ENCODE measurements around the gene UGT2A3.
"Not testable (repeated sequence)": the region's sequence is repeated elsewhere in the genome, so short reads cannot be mapped to it uniquely, and the experiment has no call there.

The UGT2A3 gene

DNA sequence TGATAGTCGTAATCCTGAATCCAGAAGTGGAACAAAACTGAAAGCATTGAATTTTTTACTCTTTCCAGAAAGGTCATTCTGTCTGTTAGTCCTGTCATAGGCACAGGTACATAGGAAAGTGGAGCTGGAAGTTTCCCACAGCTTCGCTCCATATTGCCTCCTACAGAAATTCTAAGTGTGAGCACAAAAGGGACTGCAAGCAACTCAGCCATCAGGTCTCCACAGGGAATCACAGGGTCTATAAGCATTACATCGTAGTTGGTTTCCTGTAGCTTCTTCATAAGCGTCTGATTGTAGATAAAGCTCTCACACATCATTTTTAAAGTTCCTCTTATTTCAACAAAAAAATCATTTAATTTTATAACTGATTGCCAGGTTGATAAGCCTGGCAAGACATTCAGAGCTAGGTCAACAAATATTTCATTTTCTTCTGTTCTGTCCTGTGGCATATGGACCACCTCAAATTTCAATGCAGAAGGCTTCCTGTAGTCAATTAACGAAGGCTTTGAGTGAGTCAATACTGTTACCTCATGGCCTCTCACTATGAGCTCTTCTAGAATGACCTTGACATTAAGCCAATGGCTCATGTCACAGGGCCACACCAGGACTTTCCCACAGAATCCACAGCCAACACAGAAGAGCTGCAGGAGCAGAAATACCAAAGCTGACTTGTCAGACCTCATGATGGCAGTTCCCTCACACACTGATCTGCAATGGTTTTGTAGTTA lies at the start of gene UGT2A3:
TSS of gene UGT2A3 (minus strand) at position 727 of the 728 bp plus-strand sequence. CDS start at position 683, 44 bp downstream.
- no peak for DNase-seq

- no peak for DNase-seq
Observed at GRCh38 chr4:68997040-68997439, 45.4 kb upstream of the UGT2A3 start.

DNA sequence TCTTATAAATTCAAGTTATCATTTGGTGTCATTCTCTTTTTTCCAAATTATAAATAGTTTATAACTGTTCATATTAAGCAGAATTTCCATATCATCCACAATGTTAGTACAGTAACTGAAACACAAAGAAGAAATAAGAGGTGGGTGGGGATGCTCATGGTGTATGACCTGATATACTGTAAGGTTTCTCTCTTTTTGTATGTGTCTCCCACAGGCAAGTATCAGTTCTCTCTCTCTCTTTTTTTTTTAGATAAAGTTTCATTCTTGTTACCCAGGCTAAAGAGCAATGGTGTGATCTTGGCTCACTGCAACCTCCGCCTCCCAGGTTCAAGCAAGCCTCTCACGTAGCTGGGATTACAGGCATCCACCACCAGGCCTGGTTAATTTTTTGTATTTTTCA lies 43.7 kb upstream of the UGT2A3 start:
- DNase-seq = no peak

GRCh38 chr4:68987007-68987406 lies 35.4 kb upstream of the UGT2A3 start:
- no peak for DNase-seq

- no peak for DNase-seq
Observed at GRCh38 chr4:68985442-68985841, 33.8 kb upstream of the UGT2A3 start.

DNA sequence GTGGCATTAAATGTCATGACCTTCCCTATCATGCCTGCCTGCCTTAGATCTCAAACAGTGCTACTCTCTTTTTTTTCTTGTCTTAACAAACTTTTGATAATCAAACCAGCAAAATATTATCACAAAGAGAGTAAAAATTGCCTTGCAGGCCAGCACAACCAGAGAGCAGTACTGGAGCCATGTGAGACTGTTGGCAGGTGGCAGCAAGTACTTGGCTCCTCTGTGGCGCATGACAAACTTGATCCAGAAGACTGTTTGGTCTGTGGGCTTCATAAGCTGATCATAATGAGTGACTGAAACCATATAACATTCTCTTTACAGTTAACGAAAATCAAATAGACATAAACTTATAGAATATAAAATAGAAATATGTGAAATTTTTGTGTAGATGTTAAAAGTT lies 33.3 kb upstream of the UGT2A3 start:
- DNase-seq = no peak

GRCh38 chr4:68963374-68963773 lies 11.8 kb upstream of the UGT2A3 start:
- DNase-seq = no peak

- DNase-seq = no peak
Observed at GRCh38 chr4:68962868-68963267, 11.3 kb upstream of the UGT2A3 start.

DNA sequence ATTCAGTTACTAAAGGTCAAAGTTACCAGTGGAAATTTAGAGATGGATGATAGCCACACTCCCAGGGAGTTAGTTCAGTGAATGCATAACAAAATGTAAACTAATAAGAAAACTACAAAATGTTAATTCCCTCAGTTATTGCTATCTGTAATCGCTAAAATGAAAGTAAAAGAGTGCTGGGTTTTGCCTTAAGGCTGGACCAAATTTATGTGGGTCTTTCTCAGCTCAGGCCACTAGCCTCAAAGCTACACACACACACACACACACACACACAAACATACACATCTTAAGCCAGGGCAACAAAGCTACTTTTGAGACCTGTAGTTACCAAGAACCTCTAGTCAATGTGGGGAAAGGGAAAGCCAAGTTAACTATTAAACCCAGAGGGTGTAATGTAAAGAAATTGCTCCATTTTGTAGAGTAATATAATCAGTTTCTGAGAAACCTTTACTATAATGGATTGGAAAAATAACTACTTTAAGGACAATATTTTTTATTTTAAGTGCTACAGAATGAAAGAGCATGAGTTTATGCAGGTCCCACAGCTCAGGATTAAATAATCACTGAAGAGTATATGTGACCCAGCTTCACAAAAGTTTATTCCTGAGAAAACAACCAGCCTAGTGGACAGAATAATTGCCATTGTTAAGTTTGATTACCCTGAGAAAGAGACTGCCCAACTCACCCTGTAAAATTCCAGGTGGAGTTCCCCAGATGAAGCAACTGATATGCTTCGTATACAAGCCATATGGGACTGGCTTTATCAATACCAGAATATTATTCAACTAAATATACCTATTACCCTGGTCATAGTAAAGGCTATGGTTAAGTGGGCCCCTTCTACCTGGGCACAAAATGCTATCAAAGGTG lies 8.9 kb upstream of the UGT2A3 start:
- no peak for DNase-seq

DNA sequence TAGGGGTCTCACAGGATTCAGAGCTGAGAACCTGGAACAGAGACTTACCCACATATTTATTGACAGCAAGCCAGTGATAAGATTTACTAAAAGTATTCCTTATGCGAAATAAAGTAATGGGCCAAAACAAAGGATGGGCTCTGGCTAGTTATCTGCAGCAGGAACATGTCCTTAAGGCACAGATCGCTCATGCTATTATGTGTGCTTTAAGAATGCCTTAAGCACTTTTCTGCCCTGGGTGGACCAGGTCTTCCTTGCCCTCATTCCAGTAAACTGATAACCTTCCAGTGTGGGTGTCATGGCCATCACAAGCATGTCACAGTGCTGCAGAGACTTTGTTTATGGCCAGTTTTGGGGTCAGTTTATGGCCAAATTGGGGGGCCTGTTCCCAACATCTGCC lies 7.5 kb upstream of the UGT2A3 start:
- DNase-seq = not testable (repeated sequence)

GRCh38 chr4:68954126-68954525 lies 2.5 kb upstream of the UGT2A3 start:
- no peak for DNase-seq

- no peak for DNase-seq
Observed at GRCh38 chr4:68953056-68953596, 1.5 kb upstream of the UGT2A3 start.

DNA sequence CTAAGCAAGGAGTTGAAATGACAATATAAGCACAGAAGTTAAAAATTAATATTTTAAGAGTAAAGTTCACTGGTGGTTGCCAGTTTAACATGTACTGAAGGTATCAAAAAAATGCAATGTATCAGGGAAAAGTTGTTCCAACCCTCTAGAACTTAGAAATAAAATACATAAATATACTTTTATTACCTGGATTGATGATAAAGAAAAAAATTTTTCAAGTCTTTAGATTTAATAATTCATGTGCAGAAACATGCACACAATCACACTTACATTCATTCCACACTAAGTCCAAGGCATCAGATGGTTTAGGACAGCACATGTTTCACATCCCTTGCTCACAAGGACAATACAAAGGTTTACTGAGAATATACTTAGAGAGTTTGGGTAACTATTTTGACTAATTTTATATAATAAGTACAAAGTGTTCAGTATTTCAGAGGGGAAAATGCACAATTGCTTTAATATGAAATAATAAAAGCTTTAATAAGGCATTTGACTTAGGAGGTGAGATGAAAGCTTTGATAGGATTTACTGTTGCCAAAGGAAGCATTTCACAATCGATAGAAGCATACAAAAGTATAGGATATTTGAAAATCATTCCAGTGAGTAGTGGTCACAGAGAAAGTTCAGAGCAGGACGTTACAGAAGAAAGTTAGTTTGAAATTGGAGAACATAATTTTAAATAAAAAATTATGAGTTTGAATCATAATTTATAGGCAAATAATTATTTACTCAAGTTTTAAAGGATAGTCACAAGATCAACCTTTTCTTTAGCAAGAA lies 392 bp upstream of the UGT2A3 start:
- no peak for DNase-seq

- no peak for DNase-seq
Observed at GRCh38 chr4:68950033-68950432, 1.6 kb downstream of the UGT2A3 start.

DNA sequence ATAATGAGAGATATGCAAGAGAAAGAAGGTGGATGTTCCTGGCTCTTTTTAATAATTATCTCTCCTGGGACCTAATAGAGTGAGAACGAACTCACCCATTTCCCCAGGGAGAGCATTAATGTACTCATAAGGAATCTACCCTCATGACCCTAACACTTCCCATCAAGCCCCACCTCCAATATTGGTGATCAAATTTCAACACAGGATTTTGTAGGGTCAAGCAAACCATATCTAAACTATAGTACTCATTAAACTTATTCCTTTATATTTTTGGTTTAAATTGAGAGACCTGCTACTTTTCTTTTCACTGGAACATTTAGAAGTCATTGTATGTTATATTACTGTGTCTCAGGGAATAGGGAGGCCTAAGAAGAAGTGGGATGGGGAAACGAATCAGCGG lies 2.6 kb downstream of the UGT2A3 start:
- no peak for DNase-seq

- no peak for DNase-seq
Observed at GRCh38 chr4:68948044-68948743, 3.4 kb downstream of the UGT2A3 start.

GRCh38 chr4:68929076-68929737 lies 22.4 kb downstream of the UGT2A3 start:
- no peak for DNase-seq

GRCh38 chr4:68927165-68927564 lies 24.4 kb downstream of the UGT2A3 start:
- no peak for DNase-seq

GRCh38 chr4:68922202-68922601 lies 29.4 kb downstream of the UGT2A3 start:
- DNase-seq = not testable (repeated sequence)

- no peak for DNase-seq
Observed at GRCh38 chr4:68921051-68921450, 30.6 kb downstream of the UGT2A3 start.

- DNase-seq = no peak
Observed at GRCh38 chr4:68917016-68917415, 34.6 kb downstream of the UGT2A3 start.

- no peak for DNase-seq
Observed at GRCh38 chr4:68912807-68913206, 38.8 kb downstream of the UGT2A3 start.

Data from activated CD4-positive, alpha-beta T cell treated with anti-CD3 and anti-CD28 coated beads, Interleukin-2, amount 50 U/mL, for 16 hours (primary cell).